Measurements from ENCODE around the gene EDC3. TPM values are rescaled to one million over a fixed set of nuclear protein-coding genes. Genes with fewer than 3 reads are reported as not detected.

Gene EDC3
- total and polyA plus RNA-seq, 11 donors, result 7.3 to 23.0 (median 16.5) TPM

- Histone ChIP-seq H3K9me3 (no peaks in the 10 kb centered on the region), H3K4me3 (no peak overlapping the region), H3K36me3 (peaks cover 10 to 100% (median 99%) of the 10 kb centered on the region in 9 donors), H3K27ac (no peak overlapping the region), H3K4me1 (peaks cover 0 to 10% (median 0%) of the 10 kb centered on the region in 12 donors), H3K27me3 (no peaks in the 10 kb centered on the region)
- no peak for DNase-seq
- no peak for ATAC-seq
- WGBS, 4 donors, result 61 to 70% (median 64%) methylated on average over 3 of the region's 3 CpGs
- intact Hi-C loops (cut with DNase I), result no loop called here
- TF ChIP-seq CTCF (IDR thresholded peaks at IDR 0.05) (no peak), POLR2A (IDR thresholded peaks at IDR 0.05) (no peak)
Observed at GRCh38 chr15:74628199-74628598, 67.6 kb downstream of the EDC3 start.

GRCh38 chr15:74627766-74628165 lies 68.1 kb downstream of the EDC3 start:
- intact Hi-C loops (cut with DNase I), result no loop called here
- Histone ChIP-seq H3K36me3 (peaks cover 10 to 100% (median 99%) of the 10 kb centered on the region in 9 donors), H3K9me3 (no peaks in the 10 kb centered on the region), H3K4me3 (no peak overlapping the region), H3K27ac (no peak overlapping the region), H3K27me3 (no peaks in the 10 kb centered on the region), H3K4me1 (peaks cover 0 to 10% (median 0%) of the 10 kb centered on the region in 12 donors)
- ATAC-seq, result no peak
- no peak for DNase-seq
- no peak for TF ChIP-seq POLR2A (IDR thresholded peaks at IDR 0.05)
- TF ChIP-seq CTCF (IDR thresholded peaks at IDR 0.05), result no peak
- 26 to 67% (median 57%) methylated on average over 2 to 5 of the region's 5 CpGs for WGBS, 4 donors

- no peaks in the 10 kb centered on the region for H3K9me3 ChIP-seq
- no peak overlapping the region for H3K27ac ChIP-seq
- TF ChIP-seq POLR2A (IDR thresholded peaks at IDR 0.05) (no peak), CTCF (IDR thresholded peaks at IDR 0.05) (no peak)
- H3K4me1 ChIP-seq, result peaks cover 0 to 10% (median 0%) of the 10 kb centered on the region in 12 donors
- intact Hi-C loops (cut with DNase I), result no loop called here
- no peak overlapping the region for H3K4me3 ChIP-seq
- H3K36me3 ChIP-seq, result peaks cover 11 to 100% (median 99%) of the 10 kb centered on the region in 9 donors
- no peak for DNase-seq
- no peak for ATAC-seq
- H3K27me3 ChIP-seq, result no peaks in the 10 kb centered on the region
- 84 to 89% (median 86%) methylated on average over 10 of the region's 10 CpGs for WGBS, 4 donors
Observed at GRCh38 chr15:74626752-74627692, 68.8 kb downstream of the EDC3 start.

GRCh38 chr15:74626336-74626735 lies 69.5 kb downstream of the EDC3 start:
- no peaks in the 10 kb centered on the region for H3K9me3 ChIP-seq
- ATAC-seq (no peak), DNase-seq (no peak)
- TF ChIP-seq CTCF (IDR thresholded peaks at IDR 0.05), result no peak
- no peak for TF ChIP-seq POLR2A (IDR thresholded peaks at IDR 0.05)
- peaks cover 0 to 15% (median 1%) of the 10 kb centered on the region in 12 donors for H3K4me1 ChIP-seq
- no peaks in the 10 kb centered on the region for H3K27me3 ChIP-seq
- peaks cover 11 to 100% (median 100%) of the 10 kb centered on the region in 9 donors for H3K36me3 ChIP-seq
- intact Hi-C loops (cut with DNase I), result no loop called here
- H3K27ac ChIP-seq, result no peak overlapping the region
- WGBS, 4 donors, result 93 to 94% (median 93%) methylated on average over 7 of the region's 7 CpGs
- no peak overlapping the region for H3K4me3 ChIP-seq

Measured in heart left ventricle (tissue), 16 donors.